K562 (cell line): Measurements from ENCODE around the gene GCSH.

ENCODE experiments used
- HNRNPH1 ChIP-seq: fragments of 200-400 bp; formaldehyde crosslinking; optimal IDR thresholded peaks from 2 replicates; pipeline ENCODE3; 2017; ENCODE audit warnings: low read depth, mild to moderate bottlenecking, low read length, moderate library complexity
- JUN ChIP-seq, 2 experiments: sonication (generic) in 1 of 2; formaldehyde crosslinking in 1 of 2; IDR thresholded peaks; 2 replicates each; pipeline versions ENCODE4 v1.6.1 to v1.8.0; 2012 to 2022; ENCODE audit warnings: borderline replicate concordance in 2 of 2, mild to moderate bottlenecking in 2 of 2, improper control_type of control experiment in 1 of 2, low read depth in 1 of 2, low read length in 1 of 2, missing genetic modification reagents in 1 of 2
- L3MBTL2 ChIP-seq: fragments of 450-650 bp; IDR thresholded peaks from 2 replicates; pipeline ENCODE4 v1.6.1; 2016; ENCODE audit warnings: mild to moderate bottlenecking, moderate library complexity
- MCM2 ChIP-seq: fragments of 450-650 bp; IDR thresholded peaks from 2 replicates; pipeline ENCODE4 v1.6.1; 2017; ENCODE audit warnings: low read depth, mild to moderate bottlenecking
- TCF7 ChIP-seq: sonication (generic); IDR thresholded peaks from 2 replicates; pipeline ENCODE4 v1.6.1; 2016; ENCODE audit warnings: antibody characterized with exemption, borderline replicate concordance
- XRCC5 ChIP-seq: fragments of 200-400 bp; formaldehyde crosslinking; IDR thresholded peaks from 2 replicates; pipeline ENCODE4 v1.6.1; 2017; ENCODE audit warnings: low read depth, mild to moderate bottlenecking, low read length
- YY1 ChIP-seq, 3 experiments: IDR thresholded peaks; 2 replicates each; pipeline ENCODE4 v1.6.1; 2011; ENCODE audit warnings: low read length in 2 of 3, mild to moderate bottlenecking in 2 of 3, moderate library complexity in 2 of 3, borderline replicate concordance in 1 of 3, control low read depth in 1 of 3, low read depth in 1 of 3; ENCODE audit not compliant: insufficient read depth in 3 of 3, insufficient replicate concordance in 2 of 3, control insufficient read depth in 1 of 3, insufficient read length in 1 of 3; ENCODE audit errors: extremely low read depth in 1 of 3
- ZNF707 ChIP-seq: fragments of 250-450 bp; sonication (Bioruptor Pico); conservative IDR thresholded peaks from 2 replicates; pipeline ENCODE4 v1.8.0; 2022; ENCODE audit warnings: inconsistent platforms, mild to moderate bottlenecking, moderate library complexity
- TF ChIP-seq, protein P1 (sequence below): sonication (generic); formaldehyde crosslinking; IDR thresholded peaks from 2 replicates; pipeline ENCODE4 v1.8.0; 2023; ENCODE audit warnings: mild to moderate bottlenecking, missing genetic modification reagents
- TF ChIP-seq, protein P2 (sequence below), 3 experiments: IDR thresholded peaks in 2 of 3; conservative IDR thresholded peaks in 1 of 3; 2 replicates each; pipeline ENCODE4 v1.5.1; 2011 to 2012; ENCODE audit warnings: low read length in 3 of 3, mild to moderate bottlenecking in 3 of 3, control low read depth in 2 of 3, improper control_type of control experiment in 1 of 3, inconsistent platforms in 1 of 3, low read depth in 1 of 3, mixed read lengths in 1 of 3, moderate library complexity in 1 of 3; ENCODE audit not compliant: insufficient read depth in 2 of 3

DNA sequence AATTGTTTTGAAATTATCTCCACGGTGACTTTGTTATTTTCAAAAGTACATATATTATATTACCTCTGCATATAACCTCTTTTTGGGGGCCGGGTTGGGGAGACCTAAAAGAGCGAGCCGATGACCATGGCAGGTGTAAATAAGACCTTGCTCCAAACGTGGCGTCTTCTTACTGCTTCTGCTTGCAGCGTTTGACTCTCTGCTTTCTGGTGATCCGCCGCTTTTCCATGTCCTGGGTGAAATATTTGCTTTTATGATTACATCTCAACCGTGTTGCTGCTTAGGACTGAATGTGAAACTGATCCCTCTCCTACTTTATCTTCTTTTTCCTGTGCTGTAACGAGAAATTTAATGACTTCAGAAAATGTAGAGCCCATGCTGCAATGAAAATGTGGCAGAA, 42.4 kb downstream of the GCSH start:
- TF ChIP-seq YY1 (IDR thresholded peaks at IDR 0.05; ENCODE audit: borderline replicate concordance in 1 of 3, control insufficient read depth in 1 of 3, extremely low read depth in 1 of 3, insufficient read depth in 3 of 3, insufficient read length in 1 of 3, insufficient replicate concordance in 2 of 3, low read depth in 1 of 3, low read length in 2 of 3) (no peak), ZNF707 (CRISPR knock-in tag) (no peak), XRCC5 (no peak), TCF7 (no peak), L3MBTL2 (no peak), HNRNPH1 (no peak), MCM2 (no peak), JUN (IDR thresholded peaks at IDR 0.05; ENCODE audit: borderline replicate concordance, low read depth, low read length) (no peak), JUN (CRISPR knock-in tag; IDR thresholded peaks at IDR 0.05; ENCODE audit: borderline replicate concordance) (no peak)
- TF ChIP-seq, protein P1, sequence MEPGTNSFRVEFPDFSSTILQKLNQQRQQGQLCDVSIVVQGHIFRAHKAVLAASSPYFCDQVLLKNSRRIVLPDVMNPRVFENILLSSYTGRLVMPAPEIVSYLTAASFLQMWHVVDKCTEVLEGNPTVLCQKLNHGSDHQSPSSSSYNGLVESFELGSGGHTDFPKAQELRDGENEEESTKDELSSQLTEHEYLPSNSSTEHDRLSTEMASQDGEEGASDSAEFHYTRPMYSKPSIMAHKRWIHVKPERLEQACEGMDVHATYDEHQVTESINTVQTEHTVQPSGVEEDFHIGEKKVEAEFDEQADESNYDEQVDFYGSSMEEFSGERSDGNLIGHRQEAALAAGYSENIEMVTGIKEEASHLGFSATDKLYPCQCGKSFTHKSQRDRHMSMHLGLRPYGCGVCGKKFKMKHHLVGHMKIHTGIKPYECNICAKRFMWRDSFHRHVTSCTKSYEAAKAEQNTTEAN = no peak
- TF ChIP-seq, protein P2, sequence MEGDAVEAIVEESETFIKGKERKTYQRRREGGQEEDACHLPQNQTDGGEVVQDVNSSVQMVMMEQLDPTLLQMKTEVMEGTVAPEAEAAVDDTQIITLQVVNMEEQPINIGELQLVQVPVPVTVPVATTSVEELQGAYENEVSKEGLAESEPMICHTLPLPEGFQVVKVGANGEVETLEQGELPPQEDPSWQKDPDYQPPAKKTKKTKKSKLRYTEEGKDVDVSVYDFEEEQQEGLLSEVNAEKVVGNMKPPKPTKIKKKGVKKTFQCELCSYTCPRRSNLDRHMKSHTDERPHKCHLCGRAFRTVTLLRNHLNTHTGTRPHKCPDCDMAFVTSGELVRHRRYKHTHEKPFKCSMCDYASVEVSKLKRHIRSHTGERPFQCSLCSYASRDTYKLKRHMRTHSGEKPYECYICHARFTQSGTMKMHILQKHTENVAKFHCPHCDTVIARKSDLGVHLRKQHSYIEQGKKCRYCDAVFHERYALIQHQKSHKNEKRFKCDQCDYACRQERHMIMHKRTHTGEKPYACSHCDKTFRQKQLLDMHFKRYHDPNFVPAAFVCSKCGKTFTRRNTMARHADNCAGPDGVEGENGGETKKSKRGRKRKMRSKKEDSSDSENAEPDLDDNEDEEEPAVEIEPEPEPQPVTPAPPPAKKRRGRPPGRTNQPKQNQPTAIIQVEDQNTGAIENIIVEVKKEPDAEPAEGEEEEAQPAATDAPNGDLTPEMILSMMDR (IDR thresholded peaks at IDR 0.05 in 2 of 3, conservative IDR thresholded peaks at IDR 0.05 in 1 of 3; ENCODE audit: insufficient read depth in 2 of 3, low read depth in 1 of 3, low read length in 3 of 3) = no peak
